Neural cell (in vitro differentiated cells): Measurements from ENCODE around the gene SMTN.

Source experiments
- CTCF ChIP-seq: fragments of 450-650 bp; IDR thresholded peaks from 2 replicates; pipeline ENCODE4 v1.5.1; 2014; ENCODE audit warnings: antibody characterized with exemption, mild to moderate bottlenecking, moderate library complexity; ENCODE audit not compliant: poor library complexity, severe bottlenecking
- EP300 ChIP-seq: fragments of 450-650 bp; conservative IDR thresholded peaks from 2 replicates; pipeline ENCODE4 v1.6.1; 2014; ENCODE audit warnings: antibody characterized with exemption, mild to moderate bottlenecking, moderate library complexity; ENCODE audit not compliant: poor library complexity, severe bottlenecking
- EZH2 ChIP-seq: fragments of 200-600, 300-800 bp; shearing (Covaris generic), sonication (generic); IDR thresholded peaks from 2 replicates; pipeline ENCODE4 v1.6.1; 2014; ENCODE audit warnings: antibody characterized with exemption, low read length, borderline replicate concordance, mild to moderate bottlenecking; ENCODE audit not compliant: insufficient read depth, poor library complexity, severe bottlenecking
- POLR2AphosphoS5 ChIP-seq: IDR thresholded peaks from 2 replicates; pipeline ENCODE4 v1.6.1; 2012
- RAD21 ChIP-seq: fragments of 450-650 bp; conservative IDR thresholded peaks from 2 replicates; pipeline ENCODE4 v1.6.1; 2014; ENCODE audit warnings: antibody characterized with exemption, mild to moderate bottlenecking, moderate library complexity
- SMC3 ChIP-seq: fragments of 450-650 bp; conservative IDR thresholded peaks from 2 replicates; pipeline ENCODE4 v1.6.1; 2014; ENCODE audit warnings: antibody characterized with exemption, mild to moderate bottlenecking, moderate library complexity; ENCODE audit not compliant: poor library complexity
- TAF1 ChIP-seq: IDR thresholded peaks from 2 replicates; pipeline ENCODE4 v1.6.1; 2012; ENCODE audit warnings: low read depth

DNA sequence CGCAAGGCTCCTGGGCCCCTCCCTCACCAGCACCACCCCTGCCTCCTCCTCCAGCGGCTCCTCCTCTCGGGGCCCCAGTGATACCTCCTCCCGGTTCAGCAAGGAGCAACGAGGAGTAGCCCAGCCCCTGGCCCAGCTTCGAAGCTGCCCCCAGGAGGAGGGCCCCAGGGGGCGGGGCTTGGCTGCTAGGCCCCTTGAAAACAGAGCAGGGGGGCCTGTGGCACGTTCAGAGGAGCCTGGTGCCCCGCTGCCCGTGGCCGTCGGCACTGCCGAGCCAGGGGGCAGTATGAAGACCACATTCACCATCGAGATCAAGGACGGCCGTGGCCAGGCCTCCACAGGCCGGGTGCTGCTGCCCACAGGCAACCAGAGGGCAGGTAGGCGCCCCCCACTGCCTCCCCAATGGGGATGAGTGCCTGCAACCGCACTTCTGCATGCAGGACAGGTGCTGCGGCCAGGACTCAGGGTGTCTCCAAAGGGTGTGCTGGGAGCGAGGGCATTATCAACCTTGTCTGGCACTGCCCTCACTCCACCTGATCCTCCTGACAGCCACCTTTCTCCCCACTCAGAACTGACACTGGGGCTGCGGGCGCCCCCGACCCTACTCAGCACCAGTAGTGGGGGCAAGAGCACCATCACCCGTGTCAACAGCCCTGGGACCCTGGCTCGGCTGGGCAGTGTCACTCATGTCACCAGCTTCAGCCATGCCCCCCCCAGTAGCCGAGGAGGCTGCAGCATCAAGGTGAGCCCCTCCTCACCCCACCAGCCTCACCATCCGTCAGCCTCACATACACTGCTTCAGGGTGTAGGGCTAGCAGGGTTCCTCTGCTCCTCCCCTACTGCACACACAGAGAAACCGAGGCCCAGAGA, 10.2 kb downstream of the SMTN start:
- TF ChIP-seq CTCF (no peak), RAD21 (no peak), EZH2 (no peak), SMC3 (no peak), TAF1 (no peak), POLR2AphosphoS5 (no peak), EP300 (no peak)
